Loucy (cell line): ENCODE data around the gene TXNRD1.

Experiments used
- CTCF ChIP-seq: fragments of 200-600 bp; sonication (generic); conservative IDR thresholded peaks from 2 replicates; pipeline ENCODE4 v1.5.1; 2014; ENCODE audit warnings: mild to moderate bottlenecking, antibody characterized with exemption, low read length
- EZH2phosphoT487 ChIP-seq: fragments of 200-600 bp; IDR thresholded peaks from 2 replicates; pipeline ENCODE4 v1.6.1; 2018; ENCODE audit warnings: antibody characterized with exemption, mild to moderate bottlenecking, moderate library complexity, borderline replicate concordance

DNA sequence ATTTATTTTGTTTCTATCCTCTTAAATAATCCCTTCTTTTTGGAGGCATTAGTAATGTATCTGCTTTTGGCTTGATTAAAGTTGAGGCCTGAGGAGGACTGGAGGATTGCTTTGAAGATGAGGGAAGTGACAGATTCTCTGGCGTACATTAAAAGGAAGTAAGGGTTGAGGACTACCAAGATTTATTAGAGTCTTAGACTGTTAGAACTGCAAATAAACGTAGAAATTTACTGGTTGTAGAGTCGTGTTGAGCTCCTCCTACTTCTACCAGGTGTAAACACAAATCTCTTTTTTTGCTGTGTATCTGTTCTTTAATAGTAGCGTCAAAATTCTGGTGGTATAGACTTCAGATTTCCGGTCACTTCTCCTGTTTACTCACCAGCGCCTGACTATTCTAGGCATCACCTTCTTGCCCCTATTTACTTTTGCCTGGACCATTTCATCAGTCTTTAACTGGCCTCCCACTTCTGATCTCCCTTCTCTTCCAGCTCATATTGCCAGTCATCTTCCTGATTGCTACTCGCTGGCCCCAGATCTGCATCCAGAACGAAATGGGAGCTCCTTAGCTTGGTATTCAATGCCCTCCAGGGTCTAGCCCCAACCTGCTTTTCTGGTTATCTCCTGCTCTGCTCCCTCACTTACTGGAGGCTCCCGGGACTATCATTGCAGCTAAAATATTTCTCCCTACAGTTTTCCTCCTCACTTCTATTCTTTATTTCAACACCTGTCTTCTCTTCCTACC is 79.5 kb downstream of the TXNRD1 start:
- TF ChIP-seq EZH2phosphoT487 (no peak), CTCF (no peak)
